GM15510 (cell line): Measurements from ENCODE around the gene LTBP1.

Source experiments
- POLR2A ChIP-seq: IDR thresholded peaks from 3 replicates; pipeline ENCODE4 v1.6.1; 2011; ENCODE audit warnings: borderline replicate concordance; ENCODE audit not compliant: insufficient read length; ENCODE audit errors: extremely low read depth

LTBP1 gene

GRCh38 chr2:33337981-33338380 is 391.2 kb downstream of the LTBP1 start:
- TF ChIP-seq POLR2A, result no peak

GRCh38 chr2:33339269-33339668 is 392.5 kb downstream of the LTBP1 start:
- no peak for TF ChIP-seq POLR2A

- no peak for TF ChIP-seq POLR2A
Measured at GRCh38 chr2:33340280-33340679, 393.5 kb downstream of the LTBP1 start.

- TF ChIP-seq POLR2A, result no peak
Measured at GRCh38 chr2:33342171-33342570, 395.4 kb downstream of the LTBP1 start.

GRCh38 chr2:33342705-33343104 is 396.0 kb downstream of the LTBP1 start:
- no peak for TF ChIP-seq POLR2A

GRCh38 chr2:33343387-33343895 is 396.7 kb downstream of the LTBP1 start:
- no peak for TF ChIP-seq POLR2A

GRCh38 chr2:33344230-33344629 is 397.5 kb downstream of the LTBP1 start:
- TF ChIP-seq POLR2A, result no peak

- no peak for TF ChIP-seq POLR2A
Measured at GRCh38 chr2:33347856-33348255, 401.1 kb downstream of the LTBP1 start.

GRCh38 chr2:33350632-33351031 is 403.9 kb downstream of the LTBP1 start:
- TF ChIP-seq POLR2A, result no peak

GRCh38 chr2:33351781-33352180 is 405.0 kb downstream of the LTBP1 start:
- TF ChIP-seq POLR2A, result no peak

- no peak for TF ChIP-seq POLR2A
Measured at GRCh38 chr2:33354981-33355380, 408.2 kb downstream of the LTBP1 start.

- TF ChIP-seq POLR2A, result no peak
Measured at GRCh38 chr2:33358878-33359277, 412.1 kb downstream of the LTBP1 start.

GRCh38 chr2:33363325-33364298 is 416.9 kb downstream of the LTBP1 start:
- TF ChIP-seq POLR2A, result no peak

GRCh38 chr2:33365264-33365970 is 418.7 kb downstream of the LTBP1 start:
- no peak for TF ChIP-seq POLR2A

- no peak for TF ChIP-seq POLR2A
Measured at GRCh38 chr2:33366473-33366872, 419.7 kb downstream of the LTBP1 start.

GRCh38 chr2:33369191-33369590 is 422.4 kb downstream of the LTBP1 start:
- TF ChIP-seq POLR2A, result no peak

- TF ChIP-seq POLR2A, result no peak
Measured at GRCh38 chr2:33370636-33371265, 424.0 kb downstream of the LTBP1 start.
